T1000 (cell line): ENCODE data around the gene CCND1.
"Not testable (repeated sequence)": the region's sequence is repeated elsewhere in the genome, so short reads cannot be mapped to it uniquely, and the experiment has no call there.

Experiments used
- DNase-seq: peaks from one replicate; lab custom pipeline; 2025; ENCODE audit warnings: mixed read lengths; lab: John Stamatoyannopoulos, UW

The CCND1 gene

DNA sequence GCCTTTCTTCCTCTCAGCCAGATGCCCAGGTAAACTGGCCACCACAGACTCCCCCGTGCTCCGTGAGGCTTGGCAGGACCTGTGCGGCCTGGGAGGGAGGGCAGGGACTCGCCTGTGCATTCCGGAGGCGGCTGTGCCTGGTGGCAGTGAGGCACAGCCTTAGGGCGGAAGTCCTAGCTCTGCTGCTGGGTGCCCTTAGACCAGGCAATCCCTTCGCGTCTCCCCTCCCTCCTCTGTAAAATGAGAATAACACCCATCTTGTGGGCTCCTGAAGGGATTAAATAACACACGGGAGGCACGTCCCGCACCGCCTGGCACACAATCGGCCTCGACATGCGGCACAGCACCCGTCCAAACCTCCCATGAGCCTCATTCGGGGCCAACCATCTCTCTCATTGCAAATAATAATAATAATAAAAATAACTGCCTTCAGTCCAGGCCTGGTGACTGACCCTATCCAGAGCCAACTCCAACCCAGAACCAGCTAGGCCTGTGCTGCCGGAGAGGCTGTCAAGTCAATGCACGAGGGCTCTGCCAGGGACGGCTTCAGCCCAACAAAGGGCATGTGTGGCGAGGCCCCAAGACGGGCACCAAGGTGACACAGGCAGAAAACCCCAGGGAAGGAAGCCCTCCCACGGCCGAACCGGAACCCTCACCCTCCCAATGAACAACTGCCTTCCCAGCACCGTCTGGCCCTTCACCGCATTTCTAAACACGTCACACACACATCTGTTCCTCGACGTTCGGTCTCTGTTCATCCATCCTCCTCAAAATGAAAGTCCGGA, 26.0 kb downstream of the CCND1 start:
- no peak for DNase-seq

DNA sequence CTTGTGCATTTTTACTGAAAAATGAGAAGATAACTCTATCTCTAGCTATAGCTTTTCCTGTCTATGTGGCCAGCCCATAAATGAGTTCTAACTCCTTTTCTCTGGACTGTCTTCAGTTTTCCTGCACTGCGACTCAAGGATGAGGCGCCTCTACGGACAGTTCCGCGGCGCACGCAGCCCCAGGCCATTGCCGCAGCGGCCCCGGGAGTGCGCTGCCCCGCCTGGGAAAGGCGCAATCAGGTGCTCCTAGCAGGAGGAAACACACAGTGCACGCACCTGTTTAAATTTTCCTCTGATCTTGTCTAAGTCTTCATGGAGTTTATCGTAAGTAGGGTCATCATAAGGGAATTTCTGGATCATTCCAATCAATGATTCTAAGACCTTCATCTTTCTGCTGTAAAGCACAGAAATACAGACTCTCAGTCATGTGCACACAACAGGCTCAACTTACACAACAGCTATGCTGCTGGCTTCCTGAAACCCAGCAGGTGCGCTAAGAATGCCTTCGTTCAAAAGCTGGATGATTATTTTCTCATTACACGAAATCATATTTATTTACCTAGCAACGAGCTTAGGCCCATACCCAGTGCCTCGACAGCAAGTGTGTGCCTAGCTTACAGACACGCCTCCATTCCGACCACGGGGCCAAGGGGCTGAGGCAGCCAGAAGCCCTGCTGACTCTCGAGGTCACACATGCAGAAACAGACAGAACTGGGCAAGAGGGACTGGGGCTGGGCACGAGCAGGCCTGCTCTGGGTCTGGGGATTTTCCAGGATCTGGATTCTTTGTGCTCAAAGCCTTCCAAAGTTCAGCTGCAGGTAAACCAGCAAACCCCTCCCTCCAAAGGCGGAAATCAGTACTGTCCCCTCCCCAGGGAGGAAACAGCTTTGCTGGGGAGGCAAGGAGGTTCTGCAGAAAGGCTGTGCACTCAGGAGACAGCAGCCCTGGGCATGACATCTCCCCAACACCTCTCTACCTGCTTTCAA, 27.0 kb downstream of the CCND1 start:
- no peak for DNase-seq

DNA sequence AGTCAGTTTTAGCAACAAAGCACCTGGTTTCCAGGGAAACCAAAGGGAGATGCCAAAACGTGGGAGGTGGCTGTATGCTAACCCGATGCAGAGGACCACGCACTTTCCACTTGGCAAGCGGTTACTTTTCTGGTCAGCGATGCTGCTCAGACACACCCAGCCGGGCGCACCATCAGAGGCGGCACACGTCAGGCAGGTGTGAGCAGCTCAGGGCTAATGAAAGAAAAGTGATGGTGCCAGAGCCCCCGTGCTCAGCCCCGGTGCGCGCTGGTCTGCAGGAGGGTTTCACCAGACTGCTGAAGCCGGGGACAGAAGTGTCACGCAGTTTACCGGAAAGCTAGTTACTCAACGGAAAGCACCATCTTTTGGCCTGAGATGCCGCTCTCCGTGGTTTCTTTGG, 28.5 kb downstream of the CCND1 start:
- DNase-seq = no peak

GRCh38 chr11:69670158-69670845, 29.3 kb downstream of the CCND1 start:
- peak; percentile 77 for DNase-seq

DNA sequence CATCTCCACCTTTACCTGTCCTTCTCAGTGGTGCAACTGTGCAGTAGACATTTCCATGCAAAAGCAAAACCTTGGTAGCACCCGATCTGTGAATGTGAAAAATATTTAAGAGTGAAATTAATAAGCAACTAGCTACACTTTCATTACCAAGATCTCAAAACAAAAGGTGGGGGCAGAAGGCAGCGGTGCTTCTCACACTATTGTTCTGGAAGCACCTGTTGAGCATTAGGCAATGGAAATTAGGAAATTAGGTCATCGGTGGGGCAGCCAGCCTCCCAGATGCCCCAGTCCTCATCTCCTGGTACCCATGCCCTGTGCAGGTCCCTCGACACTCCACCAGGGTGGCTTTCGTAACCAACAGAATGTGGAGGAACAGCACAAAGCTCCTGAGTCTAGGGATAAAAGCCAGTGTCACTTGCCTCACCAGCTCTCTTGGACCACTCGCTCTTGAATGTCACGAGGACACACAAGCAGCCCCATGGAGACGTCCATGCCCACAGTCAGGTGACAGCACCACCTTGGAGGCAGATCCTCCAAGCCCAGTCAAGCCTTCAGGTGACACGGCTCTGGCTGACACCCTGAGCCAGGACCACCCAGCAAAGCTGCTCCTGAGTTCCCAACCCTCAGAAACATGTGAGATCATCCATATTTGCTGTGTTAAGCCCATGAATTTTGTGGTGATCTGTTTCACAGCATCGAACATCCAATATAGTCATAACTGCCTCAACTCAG, 30.9 kb downstream of the CCND1 start:
- no peak for DNase-seq

DNA sequence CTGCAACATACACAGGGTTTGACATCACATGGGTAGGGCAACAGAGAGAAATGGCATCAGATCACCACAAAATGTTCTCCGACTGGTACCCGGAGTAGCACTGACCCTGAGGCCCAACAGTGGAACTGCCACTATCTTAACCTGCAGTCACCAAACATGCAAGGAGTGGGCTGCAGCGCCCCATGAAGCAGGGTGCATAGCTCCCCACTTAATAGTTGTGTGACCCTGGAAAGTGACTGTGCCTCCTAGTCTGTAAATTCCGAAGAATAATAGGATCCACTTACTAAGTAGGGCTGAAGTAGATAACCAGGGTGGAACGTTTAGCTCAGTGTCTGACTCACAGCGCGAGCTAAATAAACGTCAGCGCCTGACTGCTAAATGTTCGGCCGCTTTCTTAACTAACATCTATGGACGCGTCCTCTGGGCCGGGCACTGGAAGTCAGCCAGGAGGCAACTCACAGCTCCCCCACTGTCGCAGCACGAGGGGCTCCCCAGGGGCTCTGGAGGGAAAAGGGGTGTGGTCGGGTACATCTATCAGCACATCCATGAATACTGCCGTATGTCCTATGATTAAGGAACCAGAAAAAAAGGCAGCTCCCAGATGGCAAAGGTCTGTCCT, 33.4 kb downstream of the CCND1 start:
- DNase-seq = peak; percentile 63

- peak; percentile 94 for DNase-seq
Observed at GRCh38 chr11:69674886-69675714, 34.1 kb downstream of the CCND1 start, which contains the start of gene LTO1. Gene LTO1 (minus strand): TSS chr11:69675353. CDS start chr11:69675239, 114 bp downstream.

- DNase-seq = no peak
Observed at GRCh38 chr11:69677749-69678148, 36.8 kb downstream of the CCND1 start.

GRCh38 chr11:69680688-69681087, 39.7 kb downstream of the CCND1 start:
- DNase-seq = no peak

DNA sequence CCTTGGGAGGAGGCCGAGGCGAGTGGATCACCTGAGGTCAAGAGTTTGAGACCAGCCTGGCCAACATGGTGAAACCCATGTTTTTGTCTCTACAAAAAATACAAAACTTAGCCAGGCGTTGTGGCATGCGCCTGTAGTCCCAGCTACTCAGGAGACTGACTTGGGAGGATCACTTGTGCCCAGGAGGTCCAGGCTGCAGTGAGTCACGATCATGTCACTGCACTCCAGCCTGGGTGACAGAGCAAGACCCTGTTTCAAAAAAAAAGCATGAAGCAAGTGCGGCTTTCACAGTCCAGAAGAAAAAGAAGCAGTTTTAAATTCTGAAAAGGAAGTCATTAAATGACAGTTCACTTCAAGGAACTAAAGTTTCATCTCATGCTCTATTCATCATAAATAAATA, 41.3 kb downstream of the CCND1 start:
- DNase-seq = no peak

- no peak for DNase-seq
Observed at GRCh38 chr11:69682681-69683326, 41.8 kb downstream of the CCND1 start.

DNA sequence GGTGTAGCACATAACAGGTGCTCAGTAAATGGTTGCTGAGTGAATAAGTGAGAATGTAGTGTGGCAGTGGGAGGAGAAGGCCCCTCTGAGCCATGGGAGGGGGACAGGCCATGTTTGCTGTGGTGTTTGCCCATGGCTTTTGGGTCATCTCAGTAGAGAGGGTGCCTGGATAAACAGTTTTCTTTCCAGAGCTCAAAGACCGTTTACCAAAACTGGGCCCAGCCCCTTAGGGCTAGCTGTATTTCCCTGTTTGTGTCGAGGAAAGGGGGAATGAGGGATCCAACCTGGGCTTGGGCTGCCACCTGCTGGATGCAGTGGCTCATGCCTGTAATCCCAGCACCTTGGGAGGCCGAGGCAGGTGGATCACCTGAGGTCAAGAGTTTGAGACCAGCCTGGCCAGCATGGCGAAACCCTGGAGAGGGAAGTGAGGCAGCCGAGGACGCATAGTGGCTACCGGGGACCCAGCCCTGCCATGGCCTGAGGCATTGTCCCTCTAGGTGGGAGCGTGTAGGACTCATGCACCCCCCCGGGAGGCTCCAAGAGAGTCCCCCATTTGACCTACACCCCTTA, 42.9 kb downstream of the CCND1 start:
- DNase-seq = no peak

GRCh38 chr11:69684651-69685050, 43.7 kb downstream of the CCND1 start:
- no peak for DNase-seq

DNA sequence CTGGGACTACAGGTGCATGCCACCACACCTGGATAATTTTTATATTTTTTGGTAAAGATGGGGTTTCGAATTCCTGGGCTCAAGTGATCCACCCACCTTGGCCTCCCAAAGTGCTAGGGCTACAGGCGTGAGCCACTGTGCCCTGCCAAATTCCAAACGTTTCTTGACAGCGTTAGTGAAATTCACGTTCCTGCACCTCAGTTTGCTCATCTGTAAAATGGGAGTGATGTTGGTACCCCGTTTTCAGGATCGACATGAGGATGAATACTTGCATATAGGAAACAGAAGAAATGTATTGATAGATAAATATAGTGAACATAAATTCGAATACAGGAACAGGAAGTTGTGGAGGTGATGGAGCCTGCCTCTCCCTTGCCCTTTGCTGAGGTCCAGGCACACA, 44.4 kb downstream of the CCND1 start:
- DNase-seq = no peak

- no peak for DNase-seq
Observed at GRCh38 chr11:69686452-69686851, 45.5 kb downstream of the CCND1 start.

DNA sequence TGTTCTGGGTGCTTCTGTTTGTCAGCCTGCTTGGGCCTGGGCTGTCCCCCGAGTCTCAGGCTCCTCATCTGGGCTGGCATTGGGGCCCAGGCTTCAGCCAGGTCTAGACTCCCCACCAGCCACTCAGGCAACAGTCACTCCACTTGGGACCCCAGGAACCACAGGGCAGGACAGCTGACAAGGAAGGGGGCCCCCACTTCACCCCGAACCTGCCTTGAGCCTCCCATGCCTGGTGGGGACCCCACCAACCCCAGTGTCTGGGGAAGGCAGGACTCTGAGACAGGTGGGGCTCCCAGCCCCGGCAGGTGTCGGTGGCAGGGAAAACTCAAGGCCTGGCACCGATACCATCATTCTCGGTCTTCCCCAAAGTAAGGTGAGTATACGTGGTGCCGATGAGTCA, 45.9 kb downstream of the CCND1 start:
- DNase-seq = no peak

GRCh38 chr11:69687969-69688771, 47.2 kb downstream of the CCND1 start:
- DNase-seq = not testable (repeated sequence)
